ENCODE data around the gene C1orf52.
"Not testable (repeated sequence)": the region's sequence is repeated elsewhere in the genome, so short reads cannot be mapped to it uniquely, and the experiment has no call there.

DNA sequence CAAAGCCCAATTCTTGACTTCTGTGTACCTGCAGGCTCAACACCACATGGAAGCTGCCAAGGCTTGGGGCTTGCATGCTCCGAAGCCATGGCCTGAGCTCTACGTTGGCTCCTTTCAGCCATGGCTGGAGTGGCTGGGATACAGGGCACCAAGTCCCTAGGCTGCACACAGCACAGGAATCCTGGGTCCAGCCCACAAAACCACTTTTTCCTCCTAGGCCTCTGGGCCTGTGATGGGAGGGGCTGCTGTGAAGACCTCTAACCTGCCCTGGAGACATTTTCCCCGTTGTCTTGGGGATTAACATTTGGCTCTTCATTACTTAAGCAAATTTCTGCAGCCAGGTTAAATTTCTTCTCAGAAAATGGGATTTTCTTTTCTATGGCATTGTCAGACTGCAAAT is 10.4 kb downstream of the C1orf52 start:
- not testable (repeated sequence) for TF ChIP-seq POLR2AphosphoS5 (IDR thresholded peaks at IDR 0.05; ENCODE audit: low read depth, low read length); TAF1 (IDR thresholded peaks at IDR 0.05; ENCODE audit: low read depth, low read length); POU2F2 (IDR thresholded peaks at IDR 0.05; ENCODE audit: low read depth, low read length); POLR2A (IDR thresholded peaks at IDR 0.05; ENCODE audit: low read depth, low read length); PAX5 (IDR thresholded peaks at IDR 0.05; ENCODE audit: insufficient read depth, low read length, severe bottlenecking)
